Neural cell (in vitro differentiated cells): ENCODE measurements around the gene DTNBP1.

Source experiments
- POLR2AphosphoS5 ChIP-seq: IDR thresholded peaks from 2 replicates; pipeline ENCODE4 v1.6.1; 2012
- RAD21 ChIP-seq: fragments of 450-650 bp; conservative IDR thresholded peaks from 2 replicates; pipeline ENCODE4 v1.6.1; 2014; ENCODE audit warnings: antibody characterized with exemption, mild to moderate bottlenecking, moderate library complexity
- SMC3 ChIP-seq: fragments of 450-650 bp; conservative IDR thresholded peaks from 2 replicates; pipeline ENCODE4 v1.6.1; 2014; ENCODE audit warnings: antibody characterized with exemption, mild to moderate bottlenecking, moderate library complexity; ENCODE audit not compliant: poor library complexity
- TAF1 ChIP-seq: IDR thresholded peaks from 2 replicates; pipeline ENCODE4 v1.6.1; 2012; ENCODE audit warnings: low read depth
- TF ChIP-seq, protein P1 (sequence below): fragments of 450-650 bp; IDR thresholded peaks from 2 replicates; pipeline ENCODE4 v1.5.1; 2014; ENCODE audit warnings: antibody characterized with exemption, mild to moderate bottlenecking, moderate library complexity; ENCODE audit not compliant: poor library complexity, severe bottlenecking

DNA sequence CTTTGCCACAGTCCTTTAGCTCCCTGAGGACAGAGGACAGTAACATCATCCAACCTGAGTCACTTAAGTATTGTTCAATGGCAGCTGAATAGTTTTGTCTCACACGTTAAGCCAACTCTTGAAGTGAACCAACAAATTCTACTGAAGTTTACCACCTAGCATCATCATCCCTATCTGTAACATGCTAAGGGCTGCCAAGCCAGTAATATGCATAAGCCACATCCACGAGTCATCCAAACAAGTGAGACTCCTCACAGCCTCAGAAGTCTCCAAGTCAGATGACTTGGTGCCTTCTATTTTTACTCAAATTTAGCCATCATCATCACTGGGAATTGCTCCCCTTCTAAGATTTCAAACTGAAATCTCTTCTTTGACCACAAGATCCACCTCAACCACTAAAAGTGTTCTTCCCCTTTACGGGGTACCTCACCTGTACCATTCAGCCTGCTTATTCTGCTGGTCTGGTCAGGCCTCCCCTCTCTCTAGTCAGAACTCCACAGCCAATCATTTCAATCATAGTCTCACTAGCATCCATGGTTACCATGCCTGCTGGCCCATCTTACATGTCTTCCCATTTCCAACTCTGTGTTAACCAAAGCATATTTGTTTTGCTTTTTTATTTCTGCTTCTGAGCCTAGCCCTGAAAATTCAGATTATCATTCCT is 73.7 kb downstream of the DTNBP1 start:
- TF ChIP-seq, protein P1, sequence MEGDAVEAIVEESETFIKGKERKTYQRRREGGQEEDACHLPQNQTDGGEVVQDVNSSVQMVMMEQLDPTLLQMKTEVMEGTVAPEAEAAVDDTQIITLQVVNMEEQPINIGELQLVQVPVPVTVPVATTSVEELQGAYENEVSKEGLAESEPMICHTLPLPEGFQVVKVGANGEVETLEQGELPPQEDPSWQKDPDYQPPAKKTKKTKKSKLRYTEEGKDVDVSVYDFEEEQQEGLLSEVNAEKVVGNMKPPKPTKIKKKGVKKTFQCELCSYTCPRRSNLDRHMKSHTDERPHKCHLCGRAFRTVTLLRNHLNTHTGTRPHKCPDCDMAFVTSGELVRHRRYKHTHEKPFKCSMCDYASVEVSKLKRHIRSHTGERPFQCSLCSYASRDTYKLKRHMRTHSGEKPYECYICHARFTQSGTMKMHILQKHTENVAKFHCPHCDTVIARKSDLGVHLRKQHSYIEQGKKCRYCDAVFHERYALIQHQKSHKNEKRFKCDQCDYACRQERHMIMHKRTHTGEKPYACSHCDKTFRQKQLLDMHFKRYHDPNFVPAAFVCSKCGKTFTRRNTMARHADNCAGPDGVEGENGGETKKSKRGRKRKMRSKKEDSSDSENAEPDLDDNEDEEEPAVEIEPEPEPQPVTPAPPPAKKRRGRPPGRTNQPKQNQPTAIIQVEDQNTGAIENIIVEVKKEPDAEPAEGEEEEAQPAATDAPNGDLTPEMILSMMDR, result no peak
- TF ChIP-seq RAD21 (no peak), TAF1 (no peak), POLR2AphosphoS5 (no peak), SMC3 (no peak)
